HEK293 (cell line): ENCODE results near the gene GIPC1.
A peak's percentile ranks its signal among the peaks of the same experiment; 100 is the strongest.

Experiments used
- CTCF ChIA-PET: fragments of 350-600 bp; formaldehyde crosslinking; extraction: SDS; loops from one replicate; lab custom pipeline; 2021; ENCODE audit warnings: antibody characterized with exemption; lab: Yijun Ruan, JAX
- POLR2A ChIA-PET: fragments of 300-600 bp; formaldehyde crosslinking; extraction: SDS; loops from one replicate; lab custom pipeline; 2020; ENCODE audit warnings: antibody characterized with exemption, inconsistent platforms; lab: Yijun Ruan, JAX
- H3K27ac ChIP-seq: fragments of 200-500 bp; sonication (Bioruptor generic); 2 replicates; pipeline ENCODE4 v1.5.1; 2014; ENCODE audit warnings: low read depth, low read length, control low read depth, inconsistent platforms; ENCODE audit errors: extremely low read depth
- H3K36me3 ChIP-seq, 2 experiments: fragments of 200-500 bp in 1 of 2; sonication (Bioruptor generic) in 1 of 2; 1 replicate in 1 of 2; 2 replicates in 1 of 2; pipeline ENCODE4 v1.5.1; 2014 to 2017; ENCODE audit warnings: inconsistent platforms in 2 of 2, low read length in 2 of 2; ENCODE audit not compliant: control insufficient read depth in 2 of 2, insufficient read depth in 1 of 2
- H3K4me1 ChIP-seq: fragments of 200-500 bp; sonication (Bioruptor generic); 2 replicates; pipeline ENCODE4 v1.5.1; 2014; ENCODE audit warnings: mild to moderate bottlenecking, low read length, inconsistent platforms; ENCODE audit not compliant: control insufficient read depth, insufficient read depth
- H3K4me3 ChIP-seq: 2 replicates; pipeline ENCODE4 v1.5.1; 2011; ENCODE audit warnings: low read depth, mild to moderate bottlenecking, control low read depth, low read length, moderate library complexity
- H3K9me3 ChIP-seq: fragments of 200-500 bp; sonication (Bioruptor generic); 2 replicates; pipeline ENCODE4 v1.5.1; 2014; ENCODE audit warnings: low read depth, low read length, inconsistent platforms; ENCODE audit not compliant: control insufficient read depth, insufficient read depth
- EGR2 ChIP-seq: fragments of 450-650 bp; formaldehyde crosslinking; IDR thresholded peaks from 2 replicates; pipeline ENCODE4 v1.5.1; 2016; ENCODE audit warnings: low read depth, missing biosample characterization, missing genetic modification characterization
- GLIS1 ChIP-seq: fragments of 450-650 bp; formaldehyde crosslinking; IDR thresholded peaks from 2 replicates; pipeline ENCODE4 v1.5.1; 2016; ENCODE audit warnings: missing biosample characterization, missing genetic modification characterization
- IKZF3 ChIP-seq: fragments of 450-650 bp; IDR thresholded peaks from 2 replicates; pipeline ENCODE4 v1.5.0; 2018; ENCODE audit warnings: missing biosample characterization, mild to moderate bottlenecking, missing genetic modification characterization, moderate library complexity
- OVOL3 ChIP-seq: fragments of 450-650 bp; formaldehyde crosslinking; IDR thresholded peaks from 2 replicates; pipeline ENCODE4 v1.5.1; 2016; ENCODE audit warnings: missing biosample characterization, missing genetic modification characterization
- PRDM1 ChIP-seq: fragments of 450-650 bp; formaldehyde crosslinking; IDR thresholded peaks from 2 replicates; pipeline ENCODE4; 2016; ENCODE audit warnings: missing biosample characterization, missing genetic modification characterization
- SCRT2 ChIP-seq: fragments of 450-650 bp; formaldehyde crosslinking; IDR thresholded peaks from 2 replicates; pipeline ENCODE4 v1.5.1; 2016; ENCODE audit warnings: missing biosample characterization, missing genetic modification characterization
- ZBTB17 ChIP-seq: fragments of 450-650 bp; formaldehyde crosslinking; IDR thresholded peaks from 2 replicates; pipeline ENCODE4 v1.5.1; 2016; ENCODE audit warnings: missing biosample characterization, missing genetic modification characterization
- ZBTB20 ChIP-seq: fragments of 450-650 bp; formaldehyde crosslinking; IDR thresholded peaks from 2 replicates; pipeline ENCODE4 v1.5.1; 2016; ENCODE audit warnings: missing biosample characterization, missing genetic modification characterization
- ZFP3 ChIP-seq: fragments of 450-650 bp; formaldehyde crosslinking; IDR thresholded peaks from 2 replicates; pipeline ENCODE4 v1.5.1; 2016; ENCODE audit warnings: low read depth, missing biosample characterization, missing genetic modification characterization
- ZNF138 ChIP-seq: fragments of 450-650 bp; formaldehyde crosslinking; IDR thresholded peaks from 2 replicates; pipeline ENCODE4 v1.5.1; 2016; ENCODE audit warnings: missing biosample characterization, missing genetic modification characterization, borderline replicate concordance
- ZNF202 ChIP-seq: fragments of 450-650 bp; formaldehyde crosslinking; IDR thresholded peaks from 2 replicates; pipeline ENCODE4 v1.5.1; 2016; ENCODE audit warnings: missing biosample characterization, missing genetic modification characterization, borderline replicate concordance
- ZNF335 ChIP-seq: fragments of 450-650 bp; formaldehyde crosslinking; conservative IDR thresholded peaks from 2 replicates; pipeline ENCODE4 v1.5.1; 2016; ENCODE audit warnings: missing biosample characterization, missing genetic modification characterization
- ZNF366 ChIP-seq: fragments of 450-650 bp; formaldehyde crosslinking; conservative IDR thresholded peaks from 2 replicates; pipeline ENCODE4 v1.5.1; 2016; ENCODE audit warnings: missing biosample characterization, missing genetic modification characterization
- ZNF501 ChIP-seq: fragments of 450-650 bp; formaldehyde crosslinking; IDR thresholded peaks from 2 replicates; pipeline ENCODE4 v1.5.1; 2016; ENCODE audit warnings: missing biosample characterization, missing genetic modification characterization
- ZNF544 ChIP-seq: fragments of 450-650 bp; formaldehyde crosslinking; IDR thresholded peaks from 2 replicates; pipeline ENCODE4 v1.5.0; 2017; ENCODE audit warnings: missing biosample characterization, missing genetic modification characterization
- ZNF600 ChIP-seq: fragments of 450-650 bp; formaldehyde crosslinking; IDR thresholded peaks from 2 replicates; pipeline ENCODE4 v1.5.1; 2016; ENCODE audit warnings: missing biosample characterization, missing genetic modification characterization
- ZNF621 ChIP-seq: fragments of 450-650 bp; formaldehyde crosslinking; IDR thresholded peaks from 2 replicates; pipeline ENCODE4 v1.5.1; 2017; ENCODE audit warnings: missing biosample characterization, missing genetic modification characterization
- ZNF768 ChIP-seq: fragments of 450-650 bp; formaldehyde crosslinking; IDR thresholded peaks from 2 replicates; pipeline ENCODE4 v1.5.1; 2018; ENCODE audit warnings: missing biosample characterization, mild to moderate bottlenecking, missing genetic modification characterization
- TF ChIP-seq, protein P1 (sequence below): fragments of 450-650 bp; formaldehyde crosslinking; IDR thresholded peaks from 2 replicates; pipeline ENCODE4 v1.5.1; 2016; ENCODE audit warnings: missing biosample characterization, missing genetic modification characterization
- TF ChIP-seq, protein P2 (sequence below): fragments of 450-650 bp; formaldehyde crosslinking; IDR thresholded peaks from 2 replicates; pipeline ENCODE4 v1.5.1; 2016; ENCODE audit warnings: missing biosample characterization, missing genetic modification characterization
- TF ChIP-seq, protein P3 (sequence below): fragments of 450-650 bp; formaldehyde crosslinking; IDR thresholded peaks from 2 replicates; pipeline ENCODE4 v1.5.1; 2016; ENCODE audit warnings: missing biosample characterization, missing genetic modification characterization

GIPC1 gene

DNA sequence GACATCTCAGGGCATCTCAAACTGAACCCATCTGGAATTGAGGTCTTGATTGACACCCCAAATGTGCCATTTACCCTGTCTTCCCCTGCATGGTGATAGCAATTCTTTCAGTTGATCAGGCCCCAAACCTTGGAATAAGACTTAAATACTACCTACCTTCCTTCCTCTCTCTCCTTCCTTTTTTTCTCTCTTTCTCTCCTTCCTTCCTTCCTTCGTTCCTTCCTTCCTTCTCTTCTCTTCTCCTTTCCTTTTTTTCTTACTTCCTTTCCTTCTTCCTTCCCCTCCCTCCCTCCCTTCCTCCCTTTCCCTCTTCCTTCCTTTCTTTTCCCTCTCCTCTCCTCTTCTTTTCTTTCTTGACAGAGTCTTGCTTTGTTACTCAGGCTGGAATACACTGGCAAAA is 7.4 kb upstream of the GIPC1 start:
- H3K36me3 ChIP-seq: no peaks in the 10 kb centered on the region
- no peak overlapping the region for H3K27ac ChIP-seq
- POLR2A ChIA-PET: interaction anchor here (1.2 to 5.5 kb wide), 2 partner anchors 12 to 15 kb away, joined by 3 to 48 read pairs; partner anchors contain the start of gene DNAJB1
- H3K9me3 ChIP-seq: no peaks in the 10 kb centered on the region
- CTCF ChIA-PET: interaction anchor here (0.5 to 4.7 kb wide), 4 partner anchors 16 to 73 kb away, joined by 3 to 37 read pairs (median 3); no protein-coding TSS in a partner anchor
- no peaks in the 10 kb centered on the region; the same call in 1 of the 2 replicates for H3K4me1 ChIP-seq
- no peak overlapping the region for H3K4me3 ChIP-seq
- TF ChIP-seq PRDM1 (tag by site-specific recombination) (peak; percentile 44), ZNF366 (peak; percentile 93), ZFP3 (tag by site-specific recombination) (no peak)

DNA sequence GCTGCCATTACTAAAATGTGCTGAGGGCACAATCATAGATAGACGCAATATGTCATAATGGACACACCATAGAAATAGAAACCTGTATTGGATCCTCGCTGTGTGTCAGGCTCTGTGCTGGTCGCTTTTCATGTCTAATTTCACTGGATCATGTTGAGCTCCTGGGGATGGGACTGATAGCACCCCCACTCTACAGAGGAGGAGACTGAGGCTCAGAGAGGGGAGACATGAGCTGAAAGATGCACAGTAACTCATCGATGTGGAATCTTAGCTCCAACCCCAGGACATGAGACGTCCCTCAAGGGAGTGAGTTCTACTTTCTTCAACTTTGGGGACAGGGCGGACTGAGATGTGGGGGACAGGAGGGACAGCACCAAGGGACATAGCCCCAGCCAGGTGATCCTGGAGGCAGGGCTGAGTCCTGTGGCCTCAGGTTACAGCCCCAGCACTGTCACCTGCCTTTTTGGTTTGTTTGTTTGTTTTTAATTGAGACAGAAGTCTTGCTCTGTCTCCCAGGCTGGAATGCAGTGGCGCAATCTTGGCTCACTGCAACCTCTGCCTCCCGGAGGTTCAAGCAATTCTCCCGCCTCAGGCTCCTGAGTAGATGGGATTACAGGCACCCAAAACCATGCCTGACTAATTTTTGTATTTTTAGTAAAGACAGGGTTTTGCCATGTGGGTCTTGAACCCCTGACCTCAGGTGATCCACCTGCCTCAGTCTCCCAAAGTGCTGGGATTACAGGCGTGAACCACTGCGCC is 6.6 kb upstream of the GIPC1 start:
- Histone ChIP-seq H3K27ac (no peak overlapping the region), H3K4me3 (no peak overlapping the region), H3K36me3 (no peaks in the 10 kb centered on the region), H3K9me3 (no peaks in the 10 kb centered on the region), H3K4me1 (no peaks in the 10 kb centered on the region)
- CTCF ChIA-PET: interaction anchor here (1.0 to 1.4 kb wide), 3 partner anchors 22 to 54 kb away, joined by 3 read pairs; no protein-coding TSS in a partner anchor
- POLR2A ChIA-PET: interaction anchor here (1.0 kb wide), 1 partner anchor 15 kb away, joined by 3 read pairs; the partner anchor contains the start of gene DNAJB1
- TF ChIP-seq, protein P1, sequence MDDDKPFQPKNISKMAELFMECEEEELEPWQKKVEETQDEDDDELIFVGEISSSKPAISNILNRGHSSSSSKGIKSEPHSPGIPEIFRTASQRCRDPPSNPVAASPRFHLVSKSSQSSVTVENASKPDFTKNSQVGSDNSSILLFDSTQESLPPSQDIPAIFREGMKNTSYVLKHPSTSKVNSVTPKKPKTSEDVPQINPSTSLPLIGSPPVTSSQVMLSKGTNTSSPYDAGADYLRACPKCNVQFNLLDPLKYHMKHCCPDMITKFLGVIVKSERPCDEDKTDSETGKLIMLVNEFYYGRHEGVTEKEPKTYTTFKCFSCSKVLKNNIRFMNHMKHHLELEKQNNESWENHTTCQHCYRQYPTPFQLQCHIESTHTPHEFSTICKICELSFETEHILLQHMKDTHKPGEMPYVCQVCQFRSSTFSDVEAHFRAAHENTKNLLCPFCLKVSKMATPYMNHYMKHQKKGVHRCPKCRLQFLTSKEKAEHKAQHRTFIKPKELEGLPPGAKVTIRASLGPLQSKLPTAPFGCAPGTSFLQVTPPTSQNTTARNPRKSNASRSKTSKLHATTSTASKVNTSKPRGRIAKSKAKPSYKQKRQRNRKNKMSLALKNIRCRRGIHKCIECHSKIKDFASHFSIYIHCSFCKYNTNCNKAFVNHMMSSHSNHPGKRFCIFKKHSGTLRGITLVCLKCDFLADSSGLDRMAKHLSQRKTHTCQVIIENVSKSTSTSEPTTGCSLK (tag by site-specific recombination): no peak
- TF ChIP-seq ZBTB17 (tag by site-specific recombination): 0 out of 2 replicates have a peak, but pooled peaks have one; percentile 16
- TF ChIP-seq ZNF335 (tag by site-specific recombination): peak; percentile 87
- TF ChIP-seq, protein P2, sequence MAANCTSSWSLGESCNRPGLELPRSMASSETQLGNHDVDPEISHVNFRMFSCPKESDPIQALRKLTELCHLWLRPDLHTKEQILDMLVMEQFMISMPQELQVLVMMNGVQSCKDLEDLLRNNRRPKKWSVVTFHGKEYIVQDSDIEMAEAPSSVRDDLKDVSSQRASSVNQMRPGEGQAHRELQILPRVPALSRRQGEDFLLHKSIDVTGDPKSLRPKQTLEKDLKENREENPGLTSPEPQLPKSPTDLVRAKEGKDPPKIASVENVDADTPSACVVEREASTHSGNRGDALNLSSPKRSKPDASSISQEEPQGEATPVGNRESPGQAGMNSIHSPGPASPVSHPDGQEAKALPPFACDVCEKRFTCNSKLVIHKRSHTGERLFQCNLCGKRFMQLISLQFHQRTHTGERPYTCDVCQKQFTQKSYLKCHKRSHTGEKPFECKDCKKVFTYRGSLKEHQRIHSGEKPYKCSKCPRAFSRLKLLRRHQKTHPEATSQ: no peak
- no peak for TF ChIP-seq EGR2 (tag by site-specific recombination)
- 0 out of 2 replicates have a peak, but pooled peaks have one; percentile 12 for TF ChIP-seq PRDM1 (tag by site-specific recombination)
- TF ChIP-seq GLIS1 (tag by site-specific recombination): peak; percentile 62
- TF ChIP-seq ZNF501 (tag by site-specific recombination): no peak
- TF ChIP-seq ZNF544 (tag by site-specific recombination): no peak
- no peak for TF ChIP-seq ZNF138
- TF ChIP-seq ZNF621 (tag by site-specific recombination): no peak
- TF ChIP-seq ZNF768: 0 out of 2 replicates have a peak, but pooled peaks have one; percentile 43

DNA sequence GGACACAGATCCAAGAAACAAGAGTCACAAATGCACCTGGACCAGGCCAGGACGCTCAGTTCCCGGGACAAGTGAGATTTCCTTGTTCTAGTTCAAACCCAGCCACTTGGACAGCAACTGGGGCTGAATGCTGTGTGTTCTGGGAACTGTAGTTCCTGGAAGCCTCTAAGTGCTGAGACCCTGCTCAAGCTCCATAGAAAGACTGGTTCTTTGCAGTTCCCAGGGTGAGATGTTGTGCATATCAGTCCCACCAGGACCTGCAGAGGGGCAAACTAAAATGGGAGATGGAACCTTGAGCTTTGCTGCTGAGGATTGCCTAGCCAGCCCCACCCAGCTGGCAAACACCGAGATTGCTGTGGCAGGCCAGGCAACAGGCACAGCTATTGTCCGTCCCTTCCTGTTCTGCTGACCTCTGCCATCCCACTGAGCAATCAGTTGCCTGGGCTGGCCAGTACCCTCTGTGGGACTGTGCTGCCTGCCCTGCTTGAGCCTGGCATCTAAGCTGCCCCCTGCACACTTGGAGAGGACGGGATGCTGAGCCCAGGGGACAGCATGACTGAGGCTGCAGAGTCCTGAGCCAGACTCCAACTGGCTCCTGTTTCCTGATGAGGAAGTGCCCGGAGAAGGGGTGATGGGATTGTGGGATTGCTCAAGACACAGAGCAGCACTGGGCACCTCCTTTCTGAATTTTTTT is 1.4 kb upstream of the GIPC1 start:
- ChIA-PET POLR2A (interaction anchor here (1.0 to 3.3 kb wide), 4 partner anchors 8 to 20 kb away, joined by 3 to 45 read pairs (median 7); partner anchors contain the start of gene DNAJB1), CTCF (interaction anchor here (0.6 to 3.2 kb wide), 4 partner anchors 9 to 41 kb away, joined by 3 to 23 read pairs (median 4); no protein-coding TSS in a partner anchor)
- TF ChIP-seq IKZF3 (tag by site-specific recombination) (no peak), ZNF202 (tag by site-specific recombination) (no peak), OVOL3 (tag by site-specific recombination) (no peak), ZBTB20 (tag by site-specific recombination) (peak; percentile 85), ZNF600 (peak; percentile 27; the same call in 1 of the 2 replicates), SCRT2 (peak; percentile 36; the same call in 1 of the 2 replicates)
- TF ChIP-seq, protein P3, sequence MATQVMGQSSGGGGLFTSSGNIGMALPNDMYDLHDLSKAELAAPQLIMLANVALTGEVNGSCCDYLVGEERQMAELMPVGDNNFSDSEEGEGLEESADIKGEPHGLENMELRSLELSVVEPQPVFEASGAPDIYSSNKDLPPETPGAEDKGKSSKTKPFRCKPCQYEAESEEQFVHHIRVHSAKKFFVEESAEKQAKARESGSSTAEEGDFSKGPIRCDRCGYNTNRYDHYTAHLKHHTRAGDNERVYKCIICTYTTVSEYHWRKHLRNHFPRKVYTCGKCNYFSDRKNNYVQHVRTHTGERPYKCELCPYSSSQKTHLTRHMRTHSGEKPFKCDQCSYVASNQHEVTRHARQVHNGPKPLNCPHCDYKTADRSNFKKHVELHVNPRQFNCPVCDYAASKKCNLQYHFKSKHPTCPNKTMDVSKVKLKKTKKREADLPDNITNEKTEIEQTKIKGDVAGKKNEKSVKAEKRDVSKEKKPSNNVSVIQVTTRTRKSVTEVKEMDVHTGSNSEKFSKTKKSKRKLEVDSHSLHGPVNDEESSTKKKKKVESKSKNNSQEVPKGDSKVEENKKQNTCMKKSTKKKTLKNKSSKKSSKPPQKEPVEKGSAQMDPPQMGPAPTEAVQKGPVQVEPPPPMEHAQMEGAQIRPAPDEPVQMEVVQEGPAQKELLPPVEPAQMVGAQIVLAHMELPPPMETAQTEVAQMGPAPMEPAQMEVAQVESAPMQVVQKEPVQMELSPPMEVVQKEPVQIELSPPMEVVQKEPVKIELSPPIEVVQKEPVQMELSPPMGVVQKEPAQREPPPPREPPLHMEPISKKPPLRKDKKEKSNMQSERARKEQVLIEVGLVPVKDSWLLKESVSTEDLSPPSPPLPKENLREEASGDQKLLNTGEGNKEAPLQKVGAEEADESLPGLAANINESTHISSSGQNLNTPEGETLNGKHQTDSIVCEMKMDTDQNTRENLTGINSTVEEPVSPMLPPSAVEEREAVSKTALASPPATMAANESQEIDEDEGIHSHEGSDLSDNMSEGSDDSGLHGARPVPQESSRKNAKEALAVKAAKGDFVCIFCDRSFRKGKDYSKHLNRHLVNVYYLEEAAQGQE (tag by site-specific recombination): peak; percentile 73
- Histone ChIP-seq H3K4me1 (no peaks in the 10 kb centered on the region), H3K4me3 (no peak overlapping the region), H3K9me3 (no peaks in the 10 kb centered on the region), H3K36me3 (peaks cover 2 to 9% of the 10 kb centered on the region in 2 experiments; a peak in 2 of 3 replicates), H3K27ac (no peak overlapping the region)
